ENCODE measurements around the gene KIRREL2.
A peak's percentile ranks its signal among the peaks of the same experiment; 100 is the strongest.
"Not testable (repeated sequence)": the region's sequence is repeated elsewhere in the genome, so short reads cannot be mapped to it uniquely, and the experiment has no call there.

KIRREL2 gene

GRCh38 chr19:35899547-35900214 lies 43.0 kb downstream of the KIRREL2 start:
- DNase-seq, result peak; percentile 91

GRCh38 chr19:35901055-35901644 lies 44.4 kb downstream of the KIRREL2 start:
- no peak for DNase-seq

- DNase-seq, result peak; percentile 69
These were observed 45.3 kb downstream of the KIRREL2 start, which contains the start of gene HCST for GRCh38 chr19:35901854-35902661. Gene HCST, plus strand, starts transcription at chr19:35902529. Its CDS starts 65 bp downstream, at chr19:35902594.

GRCh38 chr19:35902870-35903475 lies 46.3 kb downstream of the KIRREL2 start:
- no peak for DNase-seq

GRCh38 chr19:35903550-35904179 lies 47.0 kb downstream of the KIRREL2 start:
- DNase-seq, result peak; percentile 94

GRCh38 chr19:35904311-35905068 lies 47.8 kb downstream of the KIRREL2 start:
- DNase-seq, result no peak

- DNase-seq, result no peak
These were observed 48.5 kb downstream of the KIRREL2 start for GRCh38 chr19:35905178-35905727.

GRCh38 chr19:35907377-35907745 lies 50.6 kb downstream of the KIRREL2 start:
- no peak for DNase-seq

GRCh38 chr19:35908010-35908441 lies 51.3 kb downstream of the KIRREL2 start, which contains the start of gene TYROBP:
Gene TYROBP, minus strand, starts transcription at chr19:35908295. Its CDS starts 67 bp downstream, at chr19:35908228.
- DNase-seq, result no peak

GRCh38 chr19:35908973-35909683 lies 52.4 kb downstream of the KIRREL2 start:
- peak; percentile 48 for DNase-seq

GRCh38 chr19:35909684-35910035 lies 52.9 kb downstream of the KIRREL2 start:
- DNase-seq, result no peak

GRCh38 chr19:35910355-35910754 lies 53.6 kb downstream of the KIRREL2 start:
- not testable (repeated sequence) for DNase-seq

GRCh38 chr19:35911173-35911572 lies 54.5 kb downstream of the KIRREL2 start:
- no peak for DNase-seq

GRCh38 chr19:35911790-35912189 lies 55.1 kb downstream of the KIRREL2 start:
- DNase-seq, result no peak

GRCh38 chr19:35913589-35913988 lies 56.9 kb downstream of the KIRREL2 start:
- DNase-seq, result no peak

GRCh38 chr19:35915443-35915842 lies 58.7 kb downstream of the KIRREL2 start:
- no peak for DNase-seq

Data from CD4-positive, alpha-beta T cell treated with Interleukin-21 for 1 hour (primary cell).